ENCODE data around the gene RILPL2. TPM values are rescaled to one million over a fixed set of nuclear protein-coding genes. Genes with fewer than 3 reads are reported as not detected.

RILPL2 gene
- total RNA-seq, 2 donors from 2014 or later = 12.3 to 12.6 TPM

Other genes with a start within 250 kb of the RILPL2 start
- 10 to 100 TPM; 72.3 to 77.1 TPM for gene MPHOSPH9, start 203.5 kb downstream of the RILPL2 start, total RNA-seq
- 10 to 100 TPM; 26.8 to 32.3 TPM for gene MTRFR, start 203.2 kb downstream of the RILPL2 start, total RNA-seq
- gene CDK2AP1, start 164.8 kb downstream of the RILPL2 start, total RNA-seq = 10 to 100 TPM; 25.1 to 41.9 TPM
- 10 to 100 TPM; 59.8 to 64.0 TPM for gene SBNO1, start 71.8 kb downstream of the RILPL2 start, total RNA-seq
- gene KMT5A, start 52.6 kb downstream of the RILPL2 start, total RNA-seq = 10 to 100 TPM; 48.9 to 67.2 TPM
- 10 to 100 TPM; 23.5 to 31.4 TPM for gene SNRNP35, start 21.5 kb upstream of the RILPL2 start, total RNA-seq
- 1 to 10 TPM; 3.2 to 3.5 TPM for gene RILPL1, start 97.0 kb upstream of the RILPL2 start, total RNA-seq
- 100 to 1,000 TPM; 107 to 177 TPM for gene TMED2, start 147.9 kb upstream of the RILPL2 start, total RNA-seq
- 10 to 100 TPM; 28.8 to 51.6 TPM for gene DDX55, start 165.4 kb upstream of the RILPL2 start, total RNA-seq
- gene EIF2B1, start 197.0 kb upstream of the RILPL2 start, total RNA-seq = 10 to 100 TPM; 51.6 to 91.4 TPM
- 10 to 100 TPM; 38.3 to 67.4 TPM for gene GTF2H3, start 197.1 kb upstream of the RILPL2 start, total RNA-seq
- gene TCTN2, start 234.4 kb upstream of the RILPL2 start, total RNA-seq = 1 to 10 TPM; 5.6 to 6.3 TPM

All from activated T-helper 17 cell treated with anti-CD3 and anti-CD28 coated beads, Interleukin-2, amount 50 U/mL, for 72 hours (primary cell).